Body of pancreas (tissue), 4 donors: Measurements from ENCODE around the gene SLC38A5.

Experiments
- POLR2A ChIP-seq, 3 donors: fragments of 450-650 bp; IDR thresholded peaks; one replicate each; pipeline ENCODE4 v1.6.1; 2016; ENCODE audit warnings: antibody characterized with exemption in 3 of 3, mild to moderate bottlenecking in 2 of 3
- TF ChIP-seq, protein P1 (sequence below), 7 experiments: fragments of 450-650 bp in 4 of 7; fragments of 200-600 bp in 3 of 7; sonication (generic) in 3 of 7; IDR thresholded peaks; one replicate each; pipeline ENCODE4 v1.5.1; 2016 to 2019; ENCODE audit warnings: antibody characterized with exemption in 7 of 7

GRCh38 chrX:48465336-48465933 is 4.6 kb downstream of the SLC38A5 start:
- TF ChIP-seq, protein P1, sequence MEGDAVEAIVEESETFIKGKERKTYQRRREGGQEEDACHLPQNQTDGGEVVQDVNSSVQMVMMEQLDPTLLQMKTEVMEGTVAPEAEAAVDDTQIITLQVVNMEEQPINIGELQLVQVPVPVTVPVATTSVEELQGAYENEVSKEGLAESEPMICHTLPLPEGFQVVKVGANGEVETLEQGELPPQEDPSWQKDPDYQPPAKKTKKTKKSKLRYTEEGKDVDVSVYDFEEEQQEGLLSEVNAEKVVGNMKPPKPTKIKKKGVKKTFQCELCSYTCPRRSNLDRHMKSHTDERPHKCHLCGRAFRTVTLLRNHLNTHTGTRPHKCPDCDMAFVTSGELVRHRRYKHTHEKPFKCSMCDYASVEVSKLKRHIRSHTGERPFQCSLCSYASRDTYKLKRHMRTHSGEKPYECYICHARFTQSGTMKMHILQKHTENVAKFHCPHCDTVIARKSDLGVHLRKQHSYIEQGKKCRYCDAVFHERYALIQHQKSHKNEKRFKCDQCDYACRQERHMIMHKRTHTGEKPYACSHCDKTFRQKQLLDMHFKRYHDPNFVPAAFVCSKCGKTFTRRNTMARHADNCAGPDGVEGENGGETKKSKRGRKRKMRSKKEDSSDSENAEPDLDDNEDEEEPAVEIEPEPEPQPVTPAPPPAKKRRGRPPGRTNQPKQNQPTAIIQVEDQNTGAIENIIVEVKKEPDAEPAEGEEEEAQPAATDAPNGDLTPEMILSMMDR (IDR thresholded peaks at IDR 0.05): no peak
- TF ChIP-seq POLR2A (IDR thresholded peaks at IDR 0.05): peak; percentile 9 to 27 (median 14)
